ENCODE measurements around the gene TAAR9. TPM values are rescaled to one million over a fixed set of nuclear protein-coding genes. Genes with fewer than 3 reads are reported as not detected.

TAAR9 gene
- total RNA-seq, 2 experiments from 2014 or later, result not detected

DNA sequence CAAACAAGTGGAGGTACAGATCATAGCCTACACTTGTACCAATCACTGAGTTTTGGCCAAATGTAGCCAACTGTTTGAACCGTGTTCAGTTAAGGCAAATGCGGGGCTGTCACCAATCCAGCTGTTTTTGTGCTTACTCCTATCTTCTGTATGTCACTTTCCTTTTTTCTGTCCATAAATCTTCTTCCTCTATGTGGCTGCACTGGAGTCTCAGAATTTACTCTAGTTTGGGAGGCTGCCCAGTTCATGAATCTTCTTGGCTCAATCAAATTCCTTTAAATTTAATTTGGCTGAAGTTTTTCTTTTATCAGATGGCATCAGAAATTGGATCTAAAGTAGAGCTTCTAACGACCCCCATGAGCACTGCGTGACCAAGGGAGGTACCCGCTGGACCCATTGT lies 13.4 kb upstream of the TAAR9 start:
- no peak overlapping the region for H3K4me2 ChIP-seq (ENCODE audit: low read length)

DNA sequence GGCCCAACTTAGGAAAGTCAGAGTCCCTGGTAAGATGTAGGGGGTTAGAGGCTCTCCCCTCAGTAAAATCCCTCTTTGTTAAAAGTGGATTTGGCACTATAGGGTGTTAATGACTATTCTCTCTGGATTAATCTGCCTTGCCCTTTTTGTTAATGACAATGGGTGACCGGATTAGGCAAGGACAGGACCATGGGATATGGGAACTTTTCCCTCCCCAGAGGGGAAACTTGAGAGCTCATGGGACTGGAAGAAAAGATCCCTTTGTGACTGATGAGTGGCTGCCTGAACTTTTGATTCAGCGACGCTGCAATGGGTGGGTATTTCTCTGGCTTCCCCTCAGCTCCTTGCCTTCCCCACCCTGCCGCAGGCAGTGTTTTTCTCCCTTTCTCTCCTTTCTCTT lies 12.2 kb upstream of the TAAR9 start:
- H4K20me1 ChIP-seq (ENCODE audit: insufficient read depth, low read length), result no peaks in the 10 kb centered on the region
- no peak overlapping the region for H3K4me3 ChIP-seq (ENCODE audit: low read depth, low read length, poor library complexity, severe bottlenecking)
- DNase-seq (ENCODE audit: low spot score), result no peak
- POLR2A ChIA-PET, result interaction anchor here (1.4 to 1.6 kb wide), 2 partner anchors 11 to 17 kb away, joined by 3 to 4 read pairs; no protein-coding TSS in a partner anchor
- H3K27ac ChIP-seq (ENCODE audit: low read depth, low read length, poor library complexity, severe bottlenecking), result no peak overlapping the region
- H2AFZ ChIP-seq (ENCODE audit: low read length), result no peak overlapping the region
- H3K4me1 ChIP-seq (ENCODE audit: insufficient read depth, low read length, poor library complexity, severe bottlenecking), result peaks cover 7% of the 10 kb centered on the region
- TF ChIP-seq EZH2phosphoT487 (IDR thresholded peaks at IDR 0.05; ENCODE audit: borderline replicate concordance, low read depth, low read length), result no peak
- TF ChIP-seq, protein P1, sequence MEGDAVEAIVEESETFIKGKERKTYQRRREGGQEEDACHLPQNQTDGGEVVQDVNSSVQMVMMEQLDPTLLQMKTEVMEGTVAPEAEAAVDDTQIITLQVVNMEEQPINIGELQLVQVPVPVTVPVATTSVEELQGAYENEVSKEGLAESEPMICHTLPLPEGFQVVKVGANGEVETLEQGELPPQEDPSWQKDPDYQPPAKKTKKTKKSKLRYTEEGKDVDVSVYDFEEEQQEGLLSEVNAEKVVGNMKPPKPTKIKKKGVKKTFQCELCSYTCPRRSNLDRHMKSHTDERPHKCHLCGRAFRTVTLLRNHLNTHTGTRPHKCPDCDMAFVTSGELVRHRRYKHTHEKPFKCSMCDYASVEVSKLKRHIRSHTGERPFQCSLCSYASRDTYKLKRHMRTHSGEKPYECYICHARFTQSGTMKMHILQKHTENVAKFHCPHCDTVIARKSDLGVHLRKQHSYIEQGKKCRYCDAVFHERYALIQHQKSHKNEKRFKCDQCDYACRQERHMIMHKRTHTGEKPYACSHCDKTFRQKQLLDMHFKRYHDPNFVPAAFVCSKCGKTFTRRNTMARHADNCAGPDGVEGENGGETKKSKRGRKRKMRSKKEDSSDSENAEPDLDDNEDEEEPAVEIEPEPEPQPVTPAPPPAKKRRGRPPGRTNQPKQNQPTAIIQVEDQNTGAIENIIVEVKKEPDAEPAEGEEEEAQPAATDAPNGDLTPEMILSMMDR (conservative IDR thresholded peaks at IDR 0.05; ENCODE audit: low read length), result no peak
- no peaks in the 10 kb centered on the region for H3K36me3 ChIP-seq (ENCODE audit: insufficient read depth, low read length)
- no TSS peak for BruUV-seq (replicated peaks)
- H3K4me2 ChIP-seq (ENCODE audit: low read length), result no peak overlapping the region
- CTCF ChIA-PET (ENCODE audit: unreplicated experiment), result no interaction called here
- H3K79me2 ChIP-seq (ENCODE audit: insufficient read depth, low read depth, low read length), result no peaks in the 10 kb centered on the region
- intact Hi-C loops (cut with micrococcal nuclease; ENCODE audit: unreplicated experiment), result no loop called here
- H3K9me2 ChIP-seq (ENCODE audit: insufficient read depth, low read length), result no peaks in the 10 kb centered on the region
- H3K9me3 ChIP-seq (ENCODE audit: low read length), result peaks cover 1% of the 10 kb centered on the region; the same call in 1 of the 2 replicates

More for the DNA sequence above, 13.4 kb upstream of the TAAR9 start:
- DNase-seq (ENCODE audit: low spot score), result no peak
- no peaks in the 10 kb centered on the region for H3K9me3 ChIP-seq (ENCODE audit: low read length)
- no peaks in the 10 kb centered on the region for H3K79me2 ChIP-seq (ENCODE audit: insufficient read depth, low read depth, low read length)
- no peak overlapping the region for H2AFZ ChIP-seq (ENCODE audit: low read length)
- peaks cover 1% of the 10 kb centered on the region for H3K4me1 ChIP-seq (ENCODE audit: insufficient read depth, low read length, poor library complexity, severe bottlenecking)
- CTCF ChIA-PET (ENCODE audit: unreplicated experiment), result no interaction called here
- BruUV-seq (replicated peaks), result no TSS peak
- no peak overlapping the region for H3K27ac ChIP-seq (ENCODE audit: low read depth, low read length, poor library complexity, severe bottlenecking)
- H3K36me3 ChIP-seq (ENCODE audit: insufficient read depth, low read length), result no peaks in the 10 kb centered on the region
- no peaks in the 10 kb centered on the region for H4K20me1 ChIP-seq (ENCODE audit: insufficient read depth, low read length)
- POLR2A ChIA-PET, result interaction anchor here (1.0 to 2.3 kb wide), 5 partner anchors 9 to 179 kb away, joined by 3 to 9 read pairs (median 3); partner anchors contain the start of gene STX7
- no peaks in the 10 kb centered on the region for H3K9me2 ChIP-seq (ENCODE audit: insufficient read depth, low read length)
- intact Hi-C loops (cut with micrococcal nuclease; ENCODE audit: unreplicated experiment), result no loop called here
- TF ChIP-seq, protein P1 (conservative IDR thresholded peaks at IDR 0.05; ENCODE audit: low read length), result no peak
- no peak for TF ChIP-seq EZH2phosphoT487 (IDR thresholded peaks at IDR 0.05; ENCODE audit: borderline replicate concordance, low read depth, low read length)
- H3K4me3 ChIP-seq (ENCODE audit: low read depth, low read length, poor library complexity, severe bottlenecking), result no peak overlapping the region

DNA sequence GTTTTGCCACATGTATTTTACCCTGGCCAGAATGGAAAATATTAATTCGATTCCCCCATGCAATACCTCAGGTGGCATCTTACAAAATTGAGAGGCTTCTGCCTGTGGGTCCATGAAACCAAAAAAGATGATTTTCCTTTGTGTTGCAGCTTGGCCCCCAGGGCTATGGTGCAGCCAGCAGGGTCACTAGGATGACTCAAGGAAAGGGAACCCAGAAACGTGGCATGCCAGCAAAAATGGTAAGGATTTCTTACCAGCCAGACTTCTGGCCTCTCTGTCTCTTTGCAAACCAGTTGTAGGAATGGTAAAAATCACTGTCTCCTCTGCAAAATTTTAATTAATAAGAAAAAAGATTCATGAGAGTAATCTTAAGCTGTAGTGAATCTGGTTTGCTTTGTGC lies 11.6 kb upstream of the TAAR9 start:
- Histone ChIP-seq H3K79me2 (ENCODE audit: insufficient read depth, low read depth, low read length) (no peaks in the 10 kb centered on the region), H3K4me3 (ENCODE audit: low read depth, low read length, poor library complexity, severe bottlenecking) (no peak overlapping the region), H3K9me3 (ENCODE audit: low read length) (peaks cover 5% of the 10 kb centered on the region; the same call in 1 of the 2 replicates), H3K9me2 (ENCODE audit: insufficient read depth, low read length) (no peaks in the 10 kb centered on the region), H3K4me1 (ENCODE audit: insufficient read depth, low read length, poor library complexity, severe bottlenecking) (peaks cover 7% of the 10 kb centered on the region), H3K27ac (ENCODE audit: low read depth, low read length, poor library complexity, severe bottlenecking) (no peak overlapping the region), H4K20me1 (ENCODE audit: insufficient read depth, low read length) (no peaks in the 10 kb centered on the region), H2AFZ (ENCODE audit: low read length) (no peak overlapping the region), H3K36me3 (ENCODE audit: insufficient read depth, low read length) (no peaks in the 10 kb centered on the region), H3K4me2 (ENCODE audit: low read length) (no peak overlapping the region)
- BruUV-seq (replicated peaks), result no TSS peak
- CTCF ChIA-PET (ENCODE audit: unreplicated experiment), result no interaction called here
- POLR2A ChIA-PET, result interaction anchor here (0.6 to 1.3 kb wide), 8 partner anchors 9 to 257 kb away, joined by 3 to 6 read pairs (median 3); partner anchors contain the start of genes STX7 and TAAR9
- intact Hi-C loops (cut with micrococcal nuclease; ENCODE audit: unreplicated experiment), result no loop called here
- no peak for DNase-seq (ENCODE audit: low spot score)
- TF ChIP-seq, protein P1 (conservative IDR thresholded peaks at IDR 0.05; ENCODE audit: low read length), result no peak
- TF ChIP-seq EZH2phosphoT487 (IDR thresholded peaks at IDR 0.05; ENCODE audit: borderline replicate concordance, low read depth, low read length), result no peak

Data from OCI-LY7 (cell line).